Aorta (tissue), 5 donors: ENCODE measurements around the gene TMEM11. TPM values are rescaled to one million over a fixed set of nuclear protein-coding genes. Genes with fewer than 3 reads are reported as not detected.

ENCODE experiments used
- ATAC-seq: fragments of 200-7000 bp; cut with Tn5 transposase; one replicate; pipeline ENCODE4 v1.9.1; 2022; ENCODE audit warnings: moderate library complexity; ENCODE audit not compliant: low FRiP score
- DNase-seq, 2 donors: peaks; one replicate each; pipeline ENCODE4 v3.0.0-alpha.2; 2020
- H3K27ac ChIP-seq, 2 donors: one replicate each; pipeline ENCODE4 v1.5.1; 2013; ENCODE audit warnings: low read length in 2 of 2, mild to moderate bottlenecking in 2 of 2, moderate library complexity in 2 of 2, control low read depth in 1 of 2, inconsistent platforms in 1 of 2, low read depth in 1 of 2
- H3K27me3 ChIP-seq, 2 donors: one replicate each; pipeline ENCODE4 v1.6.1; 2013; ENCODE audit warnings: control low read depth in 1 of 2, low read length in 1 of 2, mild to moderate bottlenecking in 1 of 2, moderate library complexity in 1 of 2; ENCODE audit not compliant: insufficient read depth in 2 of 2, control insufficient read depth in 1 of 2
- H3K36me3 ChIP-seq, 2 donors: one replicate each; pipeline ENCODE4 v1.6.1; 2013; ENCODE audit warnings: control low read depth in 1 of 2, low read length in 1 of 2, mild to moderate bottlenecking in 1 of 2; ENCODE audit not compliant: insufficient read depth in 2 of 2, control insufficient read depth in 1 of 2
- H3K4me1 ChIP-seq, 2 donors: one replicate each; pipeline ENCODE4 v1.6.1; 2013; ENCODE audit warnings: low read length in 2 of 2, control low read depth in 1 of 2, mild to moderate bottlenecking in 1 of 2, moderate library complexity in 1 of 2; ENCODE audit not compliant: insufficient read depth in 2 of 2, control insufficient read depth in 1 of 2
- H3K4me3 ChIP-seq, 2 donors: one replicate each; pipeline ENCODE4 v1.5.1; 2013; ENCODE audit warnings: low read length in 2 of 2, control low read depth in 1 of 2, mild to moderate bottlenecking in 1 of 2
- H3K9me3 ChIP-seq: one replicate; pipeline ENCODE4 v1.6.1; 2013; ENCODE audit warnings: mild to moderate bottlenecking, low read length; ENCODE audit not compliant: control insufficient read depth
- WGBS, 2 donors: extraction: QIAGEN DNeasy Blood & Tissue Kit; methylation state at CpG; one replicate each; pipeline ENCODE4 v1.1.7; 2013; 5-methylcytosine and 5-hydroxymethylcytosine counted together
- intact Hi-C, 2 donors: fragments of 100-400 bp; cut with DNase I; formaldehyde crosslinking; loops; one replicate each; pipeline versions ENCODE4 v1.14.2 to v1.15.0; 2022
- polyA plus RNA-seq, 2 donors: library from polyadenylated mRNA; stranded (reverse); fragments of 200-250 nt; gene quantifications; one replicate each; pipeline ENCODE4 v1.2.3, GENCODE V29; 2013
- total RNA-seq, 2 donors: library from RNA; stranded (reverse); fragmentation: NEBNext Ultra II Directional; extraction: Animal tissue kit (Norgen Biotek cat#: 25700); gene quantifications; one replicate each; pipeline ENCODE4 v1.2.1, GENCODE V29; 2021
- donor health status: healthy with polysubstance abuse.
- donor health status: Bipolar disorder and iron deficiency.
- donor health status: DM: no; HTN: no; CAD: no.
- donor health status: DM: no; HTN: no; CAD: no.
- donor health status: DM: yes; HTN: yes; CAD: no.

TMEM11 gene
- total and polyA plus RNA-seq, 4 donors: 16.8 to 24.5 (median 17.9) TPM

- H3K9me3 ChIP-seq: no peaks in the 10 kb centered on the region
- no peak for DNase-seq
- intact Hi-C loops: loop anchor here in 1 of 2 donors (10.0 kb wide), 1 partner anchor 53 kb away; no protein-coding TSS in a partner anchor
- H3K4me1 ChIP-seq: no peaks in the 10 kb centered on the region
- no peak overlapping the region for H3K27ac ChIP-seq
- ATAC-seq: no peak
- 64 to 66% methylated on average over 3 of the region's 3 CpGs for WGBS, 2 donors
- no peaks in the 10 kb centered on the region for H3K27me3 ChIP-seq
- peaks cover 0 to 2% of the 10 kb centered on the region in 2 donors for H3K36me3 ChIP-seq
- H3K4me3 ChIP-seq: no peak overlapping the region
Measured at GRCh38 chr17:21218101-21218500, 4.1 kb upstream of the TMEM11 start.

GRCh38 chr17:21217346-21217745 lies 3.4 kb upstream of the TMEM11 start:
- intact Hi-C loops: loop anchor here in 1 of 2 donors (10.0 kb wide), 1 partner anchor 53 kb away; no protein-coding TSS in a partner anchor
- DNase-seq: no peak
- H3K9me3 ChIP-seq: no peaks in the 10 kb centered on the region
- H3K27ac ChIP-seq: no peak overlapping the region
- H3K4me1 ChIP-seq: no peaks in the 10 kb centered on the region
- H3K4me3 ChIP-seq: no peak overlapping the region
- no peaks in the 10 kb centered on the region for H3K27me3 ChIP-seq
- ATAC-seq: no peak
- WGBS, 2 donors: 84 to 86% methylated on average over 1 of the region's 1 CpG
- peaks cover 0 to 2% of the 10 kb centered on the region in 2 donors for H3K36me3 ChIP-seq

GRCh38 chr17:21215935-21216334 lies 2.0 kb upstream of the TMEM11 start:
- DNase-seq (no peak), ATAC-seq (no peak)
- WGBS, 2 donors: 86 to 89% methylated on average over 6 of the region's 6 CpGs
- H3K4me1 ChIP-seq: no peaks in the 10 kb centered on the region
- no peak overlapping the region for H3K4me3 ChIP-seq
- intact Hi-C loops: loop anchor here in 1 of 2 donors (2.0 to 10.0 kb wide), 4 partner anchors 37 to 89 kb away; partner anchors contain the start of genes DHRS7B, MAP2K3 and NATD1
- no peaks in the 10 kb centered on the region for H3K27me3 ChIP-seq
- peaks cover 0 to 1% of the 10 kb centered on the region in 2 donors for H3K36me3 ChIP-seq
- H3K27ac ChIP-seq: no peak overlapping the region
- no peaks in the 10 kb centered on the region for H3K9me3 ChIP-seq

- DNase-seq (no peak), ATAC-seq (peak; percentile 2)
- Histone ChIP-seq H3K4me3 (peak overlapping the region; percentile 16 to 78), H3K27ac (peak overlapping the region; percentile 45 to 57), H3K27me3 (no peaks in the 10 kb centered on the region), H3K9me3 (no peaks in the 10 kb centered on the region), H3K36me3 (no peaks in the 10 kb centered on the region), H3K4me1 (no peaks in the 10 kb centered on the region)
- WGBS, 2 donors: 9 to 14% methylated on average over 23 of the region's 23 CpGs
- intact Hi-C loops: loop anchor here (2.0 to 10.0 kb wide), 7 partner anchors 37 to 88 kb away; partner anchors contain the start of genes DHRS7B (in 2 of the 2), NATD1 (in 2 of the 2) and MAP2K3 (in 1 of the 2)
Measured at GRCh38 chr17:21214777-21215541, 998 bp upstream of the TMEM11 start.

GRCh38 chr17:21213638-21214014 lies 335 bp downstream of the TMEM11 start:
- H3K4me1 ChIP-seq: no peaks in the 10 kb centered on the region

GRCh38 chr17:21212826-21213637 lies 929 bp downstream of the TMEM11 start:
- Histone ChIP-seq H3K27me3 (no peaks in the 10 kb centered on the region), H3K9me3 (no peaks in the 10 kb centered on the region), H3K4me3 (peak overlapping the region; percentile 60 to 78), H3K36me3 (no peaks in the 10 kb centered on the region), H3K27ac (peak overlapping the region in 1 of 2 donors; percentile 23), H3K4me1 (no peaks in the 10 kb centered on the region)
- intact Hi-C loops: loop anchor here (5.0 to 10.0 kb wide), 4 partner anchors 39 to 86 kb away; partner anchors contain the start of genes DHRS7B (in 1 of the 2) and NATD1 (in 1 of the 2)
- no peak for ATAC-seq
- 2 to 4% methylated on average over 18 of the region's 18 CpGs for WGBS, 2 donors
- no peak for DNase-seq

More at GRCh38 chr17:21213638-21214014, 335 bp downstream of the TMEM11 start:
- H3K27ac ChIP-seq: peak overlapping the region; percentile 16 to 23
- 0% methylated on average over 34 to 35 of the region's 35 CpGs for WGBS, 2 donors
- no peaks in the 10 kb centered on the region for H3K27me3 ChIP-seq
- intact Hi-C loops: loop anchor here (2.0 to 10.0 kb wide), 7 partner anchors 39 to 87 kb away; partner anchors contain the start of genes DHRS7B (in 2 of the 2), NATD1 (in 2 of the 2) and MAP2K3 (in 1 of the 2)
- H3K36me3 ChIP-seq: no peaks in the 10 kb centered on the region
- DNase-seq: peak; percentile 68 to 86
- no peaks in the 10 kb centered on the region for H3K9me3 ChIP-seq
- H3K4me3 ChIP-seq: peak overlapping the region; percentile 60 to 78
- peak; percentile 57 for ATAC-seq

GRCh38 chr17:21211825-21212479 lies 2.0 kb downstream of the TMEM11 start:
- no peaks in the 10 kb centered on the region for H3K9me3 ChIP-seq
- intact Hi-C loops: loop anchor here (5.0 to 10.0 kb wide), 4 partner anchors 40 to 85 kb away; partner anchors contain the start of genes DHRS7B (in 1 of the 2) and NATD1 (in 1 of the 2)
- ATAC-seq (no peak), DNase-seq (no peak)
- no peak overlapping the region for H3K27ac ChIP-seq
- H3K4me1 ChIP-seq: no peaks in the 10 kb centered on the region
- no peak overlapping the region for H3K4me3 ChIP-seq
- no peaks in the 10 kb centered on the region for H3K27me3 ChIP-seq
- H3K36me3 ChIP-seq: no peaks in the 10 kb centered on the region
- WGBS, 2 donors: 64 to 69% methylated on average over 9 of the region's 9 CpGs
